OCI-LY1 (cell line): ENCODE data around the gene SDK2.

ENCODE experiments used
- H2AFZ ChIP-seq: fragments of 200-600 bp; sonication (generic), shearing (Covaris generic); 2 replicates; pipeline ENCODE4 v1.6.0; 2014; ENCODE audit warnings: antibody characterized with exemption, mild to moderate bottlenecking, low read length
- H3F3A ChIP-seq: fragments of 200-600 bp; sonication (generic), shearing (Covaris generic); 2 replicates; pipeline ENCODE4 v1.6.0; 2014; ENCODE audit warnings: mild to moderate bottlenecking, antibody characterized with exemption, low read length, moderate library complexity; ENCODE audit not compliant: insufficient read depth
- H3K27ac ChIP-seq: fragments of 200-600 bp; sonication (generic); 2 replicates; pipeline ENCODE4 v1.5.1; 2014; ENCODE audit warnings: low read length, mixed run types, mild to moderate bottlenecking, low read depth; ENCODE audit not compliant: poor library complexity, severe bottlenecking
- H3K27me3 ChIP-seq: fragments of 200-600 bp; sonication (generic); 2 replicates; pipeline ENCODE4 v1.6.0; 2014; ENCODE audit warnings: antibody characterized with exemption, mild to moderate bottlenecking, low read length, moderate library complexity; ENCODE audit not compliant: insufficient read depth
- H3K36me3 ChIP-seq: fragments of 200-600 bp; sonication (generic); 2 replicates; pipeline ENCODE4 v1.6.1; 2014; ENCODE audit warnings: mild to moderate bottlenecking, antibody characterized with exemption, low read length, moderate library complexity, mixed read lengths; ENCODE audit not compliant: insufficient read depth
- H3K4me1 ChIP-seq: fragments of 200-600 bp; sonication (generic); 2 replicates; pipeline ENCODE4 v1.5.1; 2014; ENCODE audit warnings: mild to moderate bottlenecking, low read length, moderate library complexity; ENCODE audit not compliant: insufficient read depth, severe bottlenecking
- H3K4me2 ChIP-seq: fragments of 200-600 bp; sonication (generic), shearing (Covaris generic); 2 replicates; pipeline ENCODE4 v1.6.1; 2014; ENCODE audit warnings: low read length
- H3K4me3 ChIP-seq: fragments of 200-600 bp; sonication (generic); 2 replicates; pipeline ENCODE4 v1.5.1; 2014; ENCODE audit warnings: low read length, low read depth, mild to moderate bottlenecking, mixed read lengths; ENCODE audit not compliant: poor library complexity, severe bottlenecking
- H3K79me2 ChIP-seq: fragments of 200-600 bp; shearing (Covaris generic); 2 replicates; pipeline ENCODE4 v1.6.1; 2016; ENCODE audit warnings: mixed run types, low read length, mixed read lengths; ENCODE audit not compliant: insufficient read depth
- H3K9ac ChIP-seq: fragments of 200-600 bp; sonication (generic), shearing (Covaris generic); 2 replicates; pipeline ENCODE4 v1.6.1; 2014; ENCODE audit warnings: mild to moderate bottlenecking, low read length, mixed read lengths
- H3K9me2 ChIP-seq: fragments of 200-600 bp; sonication (generic), shearing (Covaris generic); 2 replicates; pipeline ENCODE4 v1.6.1; 2014; ENCODE audit warnings: low read depth, mild to moderate bottlenecking, low read length, mixed read lengths
- H3K9me3 ChIP-seq: fragments of 200-600 bp; shearing (Covaris generic); 2 replicates; pipeline ENCODE4 v1.6.1; 2014; ENCODE audit warnings: low read length, mixed read lengths
- H4K20me1 ChIP-seq: fragments of 200-600 bp; sonication (generic), shearing (Covaris generic); 2 replicates; pipeline ENCODE4 v1.6.0; 2016; ENCODE audit warnings: mild to moderate bottlenecking, low read length; ENCODE audit not compliant: insufficient read depth
- EZH2 ChIP-seq: fragments of 200-600 bp; sonication (generic), shearing (Covaris generic); IDR thresholded peaks from 2 replicates; pipeline ENCODE4 v1.8.0; 2017; ENCODE audit warnings: borderline replicate concordance, mixed run types, mild to moderate bottlenecking, antibody characterized with exemption, low read length, moderate library complexity, mixed read lengths
- TF ChIP-seq, protein P1 (sequence below): fragments of 200-600 bp; sonication (generic), shearing (Covaris generic); IDR thresholded peaks from 2 replicates; pipeline ENCODE4 v1.5.1; 2017; ENCODE audit warnings: mild to moderate bottlenecking, antibody characterized with exemption, low read length, moderate library complexity, mixed read lengths

The SDK2 gene

DNA sequence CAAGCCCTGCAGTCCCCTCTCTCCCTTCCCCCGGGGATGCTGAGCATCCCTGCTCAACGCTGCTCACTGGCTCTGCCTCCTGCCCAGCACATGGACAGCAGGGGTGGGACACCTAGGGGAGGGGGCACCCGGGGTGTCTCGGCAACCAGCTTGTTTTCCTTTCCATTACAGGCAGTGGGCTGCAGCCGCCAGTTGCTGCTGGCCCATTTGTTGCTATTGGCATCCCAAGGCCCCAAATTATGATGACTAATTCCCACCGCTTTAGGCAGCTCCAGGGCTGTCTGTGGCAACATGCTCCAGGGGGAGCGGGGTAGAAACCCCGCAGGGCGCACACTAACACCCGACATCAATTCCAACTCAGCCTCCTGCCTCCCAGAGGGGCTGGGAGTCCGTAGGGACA is 4.9 kb downstream of the SDK2 start:
- Histone ChIP-seq H3K4me2 (no peak overlapping the region), H3K27me3 (peaks cover 5% of the 10 kb centered on the region; the same call in 1 of the 2 replicates), H3K9me3 (no peaks in the 10 kb centered on the region), H3K79me2 (no peaks in the 10 kb centered on the region), H3K36me3 (no peaks in the 10 kb centered on the region), H3K9me2 (no peaks in the 10 kb centered on the region), H3K9ac (no peak overlapping the region), H3F3A (no peaks in the 10 kb centered on the region), H2AFZ (no peak overlapping the region), H3K4me3 (no peak overlapping the region), H3K4me1 (no peaks in the 10 kb centered on the region), H4K20me1 (no peaks in the 10 kb centered on the region), H3K27ac (no peak overlapping the region)
- no peak for TF ChIP-seq EZH2
- TF ChIP-seq, protein P1, sequence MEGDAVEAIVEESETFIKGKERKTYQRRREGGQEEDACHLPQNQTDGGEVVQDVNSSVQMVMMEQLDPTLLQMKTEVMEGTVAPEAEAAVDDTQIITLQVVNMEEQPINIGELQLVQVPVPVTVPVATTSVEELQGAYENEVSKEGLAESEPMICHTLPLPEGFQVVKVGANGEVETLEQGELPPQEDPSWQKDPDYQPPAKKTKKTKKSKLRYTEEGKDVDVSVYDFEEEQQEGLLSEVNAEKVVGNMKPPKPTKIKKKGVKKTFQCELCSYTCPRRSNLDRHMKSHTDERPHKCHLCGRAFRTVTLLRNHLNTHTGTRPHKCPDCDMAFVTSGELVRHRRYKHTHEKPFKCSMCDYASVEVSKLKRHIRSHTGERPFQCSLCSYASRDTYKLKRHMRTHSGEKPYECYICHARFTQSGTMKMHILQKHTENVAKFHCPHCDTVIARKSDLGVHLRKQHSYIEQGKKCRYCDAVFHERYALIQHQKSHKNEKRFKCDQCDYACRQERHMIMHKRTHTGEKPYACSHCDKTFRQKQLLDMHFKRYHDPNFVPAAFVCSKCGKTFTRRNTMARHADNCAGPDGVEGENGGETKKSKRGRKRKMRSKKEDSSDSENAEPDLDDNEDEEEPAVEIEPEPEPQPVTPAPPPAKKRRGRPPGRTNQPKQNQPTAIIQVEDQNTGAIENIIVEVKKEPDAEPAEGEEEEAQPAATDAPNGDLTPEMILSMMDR = no peak

DNA sequence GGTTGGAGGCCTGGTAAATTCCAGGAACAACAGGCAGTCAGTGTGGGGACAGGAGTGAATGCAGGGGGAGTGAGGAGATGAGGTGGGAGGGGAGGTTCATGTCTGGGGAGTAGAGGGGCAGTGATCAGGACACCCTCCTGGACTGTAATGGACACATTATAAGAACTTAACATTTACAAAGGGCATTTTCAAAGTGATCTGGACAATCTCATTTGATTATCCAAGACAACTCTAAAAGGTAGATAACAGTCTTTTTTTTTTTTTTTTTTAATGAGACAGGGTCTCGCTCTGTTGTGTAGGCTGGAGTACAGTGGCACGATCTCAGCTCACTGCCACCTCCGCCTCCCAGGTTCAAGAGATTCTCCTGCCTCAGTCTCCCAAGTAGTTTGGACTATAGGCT is 5.7 kb downstream of the SDK2 start:
- TF ChIP-seq, protein P1 = no peak
- Histone ChIP-seq H3K4me2 (no peak overlapping the region), H2AFZ (no peak overlapping the region), H3K36me3 (no peaks in the 10 kb centered on the region), H3K79me2 (no peaks in the 10 kb centered on the region), H3F3A (no peaks in the 10 kb centered on the region), H3K9me2 (no peaks in the 10 kb centered on the region), H4K20me1 (no peaks in the 10 kb centered on the region), H3K9ac (no peak overlapping the region), H3K27me3 (peaks cover 5% of the 10 kb centered on the region; the same call in 1 of the 2 replicates), H3K27ac (no peak overlapping the region), H3K4me3 (no peak overlapping the region), H3K4me1 (no peaks in the 10 kb centered on the region), H3K9me3 (no peaks in the 10 kb centered on the region)

DNA sequence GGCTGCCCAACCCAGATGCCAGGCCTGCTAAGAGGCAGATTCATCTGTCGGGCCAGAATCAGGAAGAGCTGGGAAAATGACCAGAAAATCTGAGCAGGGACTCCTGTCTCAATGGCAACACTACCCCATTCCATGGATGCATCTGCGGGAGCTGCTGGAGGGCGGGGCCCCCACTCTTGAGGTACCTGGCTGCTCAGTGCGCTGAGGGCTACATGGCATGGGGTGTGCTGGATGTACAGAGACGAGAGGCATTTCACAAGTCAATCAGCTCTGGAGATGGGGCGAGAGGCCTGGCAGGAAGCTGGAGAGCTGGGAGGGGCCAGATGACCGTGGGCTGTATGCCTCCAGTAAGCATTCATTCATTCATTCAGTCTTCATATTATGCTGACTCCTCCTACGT is 6.4 kb downstream of the SDK2 start:
- H3K36me3 ChIP-seq = no peaks in the 10 kb centered on the region
- peaks cover 5% of the 10 kb centered on the region; the same call in 1 of the 2 replicates for H3K27me3 ChIP-seq
- TF ChIP-seq EZH2 = no peak
- TF ChIP-seq, protein P1 = no peak
- no peaks in the 10 kb centered on the region for H3K9me2 ChIP-seq
- no peak overlapping the region for H3K4me2 ChIP-seq
- H2AFZ ChIP-seq = no peak overlapping the region
- no peaks in the 10 kb centered on the region for H3K9me3 ChIP-seq
- no peaks in the 10 kb centered on the region for H3K79me2 ChIP-seq
- H4K20me1 ChIP-seq = no peaks in the 10 kb centered on the region
- no peak overlapping the region for H3K4me3 ChIP-seq
- H3K27ac ChIP-seq = no peak overlapping the region
- H3F3A ChIP-seq = no peaks in the 10 kb centered on the region
- H3K9ac ChIP-seq = no peak overlapping the region
- H3K4me1 ChIP-seq = no peaks in the 10 kb centered on the region
